Activated T-helper 1 cell treated with anti-CD3 and anti-CD28 coated beads, Interleukin-2, amount 50 U/mL, for 16 hours (primary cell): Measurements from ENCODE around the gene GPR155.
"Not testable (repeated sequence)": the region's sequence is repeated elsewhere in the genome, so short reads cannot be mapped to it uniquely, and the experiment has no call there.

Experiments used
- DNase-seq, 2 donors: peaks; one replicate each; pipeline ENCODE4 v3.0.0-alpha.2; 2020; ENCODE audit warnings: low read depth in 1 of 2, low spot score in 1 of 2

The GPR155 gene

GRCh38 chr2:174492963-174493431 is 6.2 kb upstream of the GPR155 start:
- peak; percentile 12 to 37 for DNase-seq

GRCh38 chr2:174491947-174492346 is 5.1 kb upstream of the GPR155 start:
- DNase-seq = no peak

GRCh38 chr2:174490051-174490450 is 3.2 kb upstream of the GPR155 start:
- DNase-seq = no peak

GRCh38 chr2:174489520-174489919 is 2.7 kb upstream of the GPR155 start:
- DNase-seq = not testable (repeated sequence)

GRCh38 chr2:174487820-174488162 is 962 bp upstream of the GPR155 start:
- no peak for DNase-seq

- peak; percentile 94 to 95 for DNase-seq
Measured at GRCh38 chr2:174487108-174487819, 435 bp upstream of the GPR155 start.

- no peak for DNase-seq
Measured at GRCh38 chr2:174485788-174486562, 854 bp downstream of the GPR155 start.

- DNase-seq = not testable (repeated sequence)
Measured at GRCh38 chr2:174485045-174485444, 1.8 kb downstream of the GPR155 start.

- no peak for DNase-seq
Measured at GRCh38 chr2:174484573-174484972, 2.3 kb downstream of the GPR155 start.

GRCh38 chr2:174482854-174483253 is 4.0 kb downstream of the GPR155 start:
- DNase-seq = no peak

GRCh38 chr2:174477759-174478158 is 9.1 kb downstream of the GPR155 start:
- DNase-seq = no peak

- no peak for DNase-seq
Measured at GRCh38 chr2:174473796-174474195, 13.0 kb downstream of the GPR155 start.

GRCh38 chr2:174465327-174465726 is 21.5 kb downstream of the GPR155 start:
- DNase-seq = no peak

- no peak for DNase-seq
Measured at GRCh38 chr2:174461221-174461620, 25.6 kb downstream of the GPR155 start.

- DNase-seq = no peak
Measured at GRCh38 chr2:174454566-174454965, 32.3 kb downstream of the GPR155 start.

GRCh38 chr2:174450021-174450816 is 36.6 kb downstream of the GPR155 start:
- DNase-seq = no peak

GRCh38 chr2:174449033-174449432 is 37.8 kb downstream of the GPR155 start:
- no peak for DNase-seq

- no peak for DNase-seq
Measured at GRCh38 chr2:174446531-174446930, 40.3 kb downstream of the GPR155 start.

GRCh38 chr2:174445248-174445647 is 41.6 kb downstream of the GPR155 start:
- no peak for DNase-seq

GRCh38 chr2:174444761-174445160 is 42.1 kb downstream of the GPR155 start:
- no peak for DNase-seq
